Measurements from ENCODE around the gene SNRNP48. TPM values are rescaled to one million over a fixed set of nuclear protein-coding genes. Genes with fewer than 3 reads are reported as not detected.

The SNRNP48 gene
- total RNA-seq, 5 donors from 2014 or later (not counting 1 experiment from before 2014, with no cell fraction given), result 13.6 to 20.0 (median 17.7) TPM

DNA sequence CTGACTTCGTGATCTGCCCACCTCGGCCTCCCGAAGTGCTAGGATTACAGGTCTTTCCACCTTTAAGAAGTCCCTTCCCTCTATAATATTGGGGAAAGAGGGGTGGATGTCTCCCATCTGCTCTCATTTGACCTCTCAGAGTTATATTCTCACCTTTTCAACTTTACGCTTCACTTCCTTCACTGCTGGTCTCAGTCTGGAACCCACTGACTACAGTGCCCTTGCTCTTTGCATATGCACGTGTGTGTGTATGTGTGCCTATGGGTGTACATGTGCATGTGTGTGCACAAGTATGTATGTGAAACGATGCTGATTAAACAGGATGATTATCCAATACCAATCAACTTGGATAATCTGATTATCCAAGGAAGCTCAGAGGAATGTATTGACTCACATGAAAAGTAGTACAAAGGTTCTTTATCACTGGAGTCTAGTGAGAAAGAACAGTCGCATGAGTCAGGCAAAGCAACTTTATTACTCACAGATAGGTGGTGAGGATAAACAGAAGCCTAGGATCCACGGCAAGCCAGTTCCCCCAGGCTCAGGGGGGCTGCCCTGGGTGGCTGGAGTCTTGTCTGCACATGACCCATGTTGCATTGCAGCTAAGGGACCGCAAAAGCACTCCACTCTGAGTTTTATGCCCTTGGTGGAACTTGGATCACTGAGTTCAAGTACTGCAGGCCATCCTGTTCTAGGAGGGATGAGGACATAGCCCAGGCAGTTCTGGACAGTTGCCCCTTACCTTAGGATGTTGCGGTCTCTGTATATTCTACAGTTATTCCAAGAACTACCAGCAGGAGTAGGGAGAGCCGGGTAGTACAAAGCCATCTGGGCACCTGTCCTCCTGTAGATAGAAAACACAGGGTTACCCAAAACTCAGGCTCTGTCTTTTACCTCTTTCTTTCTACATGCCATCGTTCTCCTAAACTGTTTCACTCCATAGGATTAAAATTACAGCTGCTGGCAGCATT is 50.9 kb downstream of the SNRNP48 start:
- Mint-ChIP-seq H3K9me3 (no peaks in the 10 kb centered on the region), H3K4me1 (no peaks in the 10 kb centered on the region), H3K4me3 (no peak overlapping the region), H3K27ac (no peak overlapping the region), H3K36me3 (no peaks in the 10 kb centered on the region), H3K27me3 (peaks cover 3 to 8% of the 10 kb centered on the region in 2 donors)
- Histone ChIP-seq H3K4me1 (ENCODE audit: control insufficient read depth in 1 of 2, extremely low read depth in 1 of 2, insufficient read depth in 2 of 2, low read length in 2 of 2) (no peaks in the 10 kb centered on the region), H3K27me3 (replicated peaks in 1 of 2; ENCODE audit: control insufficient read depth in 2 of 2, extremely low read depth in 1 of 2, insufficient read depth in 2 of 2, low read length in 1 of 2) (peaks cover 0 to 2% of the 10 kb centered on the region in 2 experiments), H3K9me3 (no peaks in the 10 kb centered on the region), H3K36me3 (ENCODE audit: control insufficient read depth in 2 of 2, extremely low read depth in 1 of 2, insufficient read depth in 1 of 2, low read length in 1 of 2) (no peaks in the 10 kb centered on the region), H3K27ac (ENCODE audit: low read length) (no peak overlapping the region), H3K4me3 (ENCODE audit: control insufficient read depth in 1 of 2, extremely low read depth in 1 of 2, low read length in 1 of 2) (no peak overlapping the region)
- POLR2A ChIA-PET, result interaction anchor here in 1 of 2 donors (0.6 kb wide), 1 partner anchor 475 kb away, joined by 4 read pairs; no protein-coding TSS in a partner anchor
- CTCF ChIA-PET, result no interaction called here
- WGBS (ENCODE audit: insufficient coverage), result 64% methylated on average over 4 of the region's 12 CpGs
- DNase-seq (no peak), ATAC-seq (replicated peaks in 1 of 4) (no peak)

DNA sequence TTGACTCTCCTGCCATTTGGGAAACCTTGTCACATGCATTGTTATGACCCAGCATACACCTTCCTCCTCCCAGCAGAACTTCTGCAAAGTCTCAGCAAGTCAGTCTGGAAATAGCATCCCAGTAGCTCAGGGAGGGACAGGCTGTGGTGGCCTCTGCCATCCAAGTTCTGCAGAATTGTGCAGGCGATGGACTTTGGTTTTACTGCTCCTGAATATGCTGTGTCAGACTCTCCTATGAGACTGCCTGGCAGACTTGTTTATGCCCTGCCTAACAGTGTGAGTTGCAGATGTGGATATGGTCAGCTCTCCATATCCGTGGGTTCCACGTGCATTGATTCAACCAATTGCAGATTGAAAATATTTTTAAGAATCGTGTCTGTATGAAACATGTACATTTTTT is 52.8 kb downstream of the SNRNP48 start:
- Histone ChIP-seq H3K4me3 (ENCODE audit: control insufficient read depth in 1 of 2, extremely low read depth in 1 of 2, low read length in 1 of 2) (no peak overlapping the region), H3K9me3 (no peaks in the 10 kb centered on the region), H3K36me3 (ENCODE audit: control insufficient read depth in 2 of 2, extremely low read depth in 1 of 2, insufficient read depth in 1 of 2, low read length in 1 of 2) (no peaks in the 10 kb centered on the region), H3K27me3 (replicated peaks in 1 of 2; ENCODE audit: control insufficient read depth in 2 of 2, extremely low read depth in 1 of 2, insufficient read depth in 2 of 2, low read length in 1 of 2) (no peaks in the 10 kb centered on the region), H3K4me1 (ENCODE audit: control insufficient read depth in 1 of 2, extremely low read depth in 1 of 2, insufficient read depth in 2 of 2, low read length in 2 of 2) (no peaks in the 10 kb centered on the region), H3K27ac (ENCODE audit: low read length) (no peak overlapping the region)
- H3K27ac Mint-ChIP-seq, result no peak overlapping the region
- DNase-seq (no peak), ATAC-seq (replicated peaks in 1 of 4) (no peak)
- ChIA-PET POLR2A (interaction anchor here in 1 of 2 donors (1.0 kb wide), 1 partner anchor 55 kb away, joined by 4 read pairs; no protein-coding TSS in a partner anchor), CTCF (interaction anchor here in 1 of 2 donors (0.6 kb wide), 1 partner anchor 364 kb away, joined by 4 read pairs; no protein-coding TSS in a partner anchor)
- H3K27me3 Mint-ChIP-seq, result peaks cover 1 to 3% of the 10 kb centered on the region in 2 donors
- no peak overlapping the region for H3K4me3 Mint-ChIP-seq
- no peaks in the 10 kb centered on the region for H3K36me3 Mint-ChIP-seq
- 71% methylated on average over 1 of the region's 4 CpGs for WGBS (ENCODE audit: insufficient coverage)
- H3K4me1 Mint-ChIP-seq, result peaks cover 6 to 10% (median 7%) of the 10 kb centered on the region in 3 donors
- no peaks in the 10 kb centered on the region for H3K9me3 Mint-ChIP-seq

DNA sequence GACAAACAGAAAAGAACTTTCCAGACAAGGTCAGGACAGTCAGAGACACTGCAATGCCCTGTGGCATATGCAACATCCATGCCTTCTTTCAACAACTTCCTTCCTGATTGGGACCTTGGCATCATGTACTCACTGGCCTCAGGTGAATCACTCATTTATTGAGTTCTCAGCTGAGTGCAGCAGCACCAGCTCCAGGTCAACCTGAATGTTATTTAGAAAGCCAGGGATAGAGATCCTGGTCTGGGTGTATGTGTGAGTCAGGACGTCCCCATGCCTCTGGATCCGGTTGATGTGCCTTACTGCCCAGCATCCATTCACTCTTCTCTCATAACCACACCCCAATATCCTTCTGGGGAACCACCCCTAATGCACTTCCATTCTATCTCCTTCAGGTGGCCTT is 54.4 kb downstream of the SNRNP48 start:
- no peak overlapping the region for H3K4me3 ChIP-seq (ENCODE audit: control insufficient read depth in 1 of 2, extremely low read depth in 1 of 2, low read length in 1 of 2)
- ATAC-seq (replicated peaks in 1 of 4) (no peak), DNase-seq (no peak)
- Mint-ChIP-seq H3K27me3 (peaks cover 0 to 3% of the 10 kb centered on the region in 2 donors), H3K9me3 (no peaks in the 10 kb centered on the region), H3K36me3 (no peaks in the 10 kb centered on the region), H3K4me1 (peaks cover 10 to 16% (median 11%) of the 10 kb centered on the region in 3 donors), H3K4me3 (no peak overlapping the region), H3K27ac (no peak overlapping the region)
- CTCF ChIA-PET, result no interaction called here
- H3K27me3 ChIP-seq (replicated peaks in 1 of 2; ENCODE audit: control insufficient read depth in 2 of 2, extremely low read depth in 1 of 2, insufficient read depth in 2 of 2, low read length in 1 of 2), result no peaks in the 10 kb centered on the region
- no CpG with 5 or more reads among the region's 2 CpGs for WGBS (ENCODE audit: insufficient coverage)
- no peaks in the 10 kb centered on the region for H3K4me1 ChIP-seq (ENCODE audit: control insufficient read depth in 1 of 2, extremely low read depth in 1 of 2, insufficient read depth in 2 of 2, low read length in 2 of 2)
- no peaks in the 10 kb centered on the region for H3K9me3 ChIP-seq
- H3K36me3 ChIP-seq (ENCODE audit: control insufficient read depth in 2 of 2, extremely low read depth in 1 of 2, insufficient read depth in 1 of 2, low read length in 1 of 2), result no peaks in the 10 kb centered on the region
- POLR2A ChIA-PET, result no interaction called here
- no peak overlapping the region for H3K27ac ChIP-seq (ENCODE audit: low read length)

DNA sequence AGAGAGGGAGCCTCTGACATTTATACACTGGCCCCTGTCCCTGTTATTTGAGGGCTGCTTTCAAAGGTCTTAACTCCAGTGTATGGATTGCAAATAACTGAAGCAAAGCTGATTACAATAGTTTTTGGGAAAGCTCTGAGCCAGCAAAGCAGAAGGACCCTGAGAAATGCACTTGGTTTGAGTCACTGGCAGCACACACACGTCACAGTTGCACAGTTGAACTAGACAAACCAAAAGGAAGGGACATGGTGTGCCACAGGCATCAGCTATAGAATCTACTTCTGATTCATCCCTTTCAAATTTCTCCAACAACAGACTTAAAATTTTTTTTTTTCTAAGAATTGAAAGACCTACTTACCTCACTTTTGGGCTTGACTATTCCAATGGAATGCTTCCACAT is 56.4 kb downstream of the SNRNP48 start:
- DNase-seq (no peak), ATAC-seq (replicated peaks in 1 of 4) (no peak)
- Histone ChIP-seq H3K36me3 (ENCODE audit: control insufficient read depth in 2 of 2, extremely low read depth in 1 of 2, insufficient read depth in 1 of 2, low read length in 1 of 2) (no peaks in the 10 kb centered on the region), H3K27ac (ENCODE audit: low read length) (no peak overlapping the region), H3K9me3 (no peaks in the 10 kb centered on the region), H3K27me3 (replicated peaks in 1 of 2; ENCODE audit: control insufficient read depth in 2 of 2, extremely low read depth in 1 of 2, insufficient read depth in 2 of 2, low read length in 1 of 2) (no peaks in the 10 kb centered on the region), H3K4me3 (ENCODE audit: control insufficient read depth in 1 of 2, extremely low read depth in 1 of 2, low read length in 1 of 2) (no peak overlapping the region), H3K4me1 (ENCODE audit: control insufficient read depth in 1 of 2, extremely low read depth in 1 of 2, insufficient read depth in 2 of 2, low read length in 2 of 2) (no peaks in the 10 kb centered on the region)
- 73% methylated on average over 1 of the region's 1 CpG for WGBS (ENCODE audit: insufficient coverage)
- H3K27me3 Mint-ChIP-seq, result peaks cover 0 to 5% of the 10 kb centered on the region in 2 donors
- H3K4me1 Mint-ChIP-seq, result peaks cover 10 to 16% (median 11%) of the 10 kb centered on the region in 3 donors
- ChIA-PET POLR2A (interaction anchor here in 1 of 2 donors (0.5 kb wide), 1 partner anchor 26 kb away, joined by 3 read pairs; no protein-coding TSS in a partner anchor), CTCF (no interaction called here)
- H3K36me3 Mint-ChIP-seq, result no peaks in the 10 kb centered on the region
- H3K27ac Mint-ChIP-seq, result no peak overlapping the region
- no peak overlapping the region for H3K4me3 Mint-ChIP-seq
- no peaks in the 10 kb centered on the region for H3K9me3 Mint-ChIP-seq

DNA sequence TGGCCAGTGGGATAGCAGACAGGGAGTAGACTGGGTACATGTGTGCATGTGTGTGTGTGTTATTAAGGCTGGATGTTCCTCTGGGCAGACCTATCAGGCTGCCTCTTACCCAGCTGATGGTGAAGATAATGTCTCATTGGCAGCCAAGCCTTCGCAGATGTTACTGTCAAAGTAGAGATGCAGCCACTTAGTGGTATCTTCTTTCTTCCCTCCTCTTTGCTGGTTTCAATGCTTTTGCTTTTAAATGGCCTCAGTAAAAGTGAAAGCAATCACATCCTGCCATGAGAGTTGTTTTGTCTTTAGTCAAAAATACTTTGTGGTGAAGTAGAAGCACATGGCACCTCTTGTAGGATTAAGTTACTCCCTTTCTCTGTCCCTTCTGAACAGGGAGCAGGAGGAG is 57.5 kb downstream of the SNRNP48 start:
- H3K36me3 ChIP-seq (ENCODE audit: control insufficient read depth in 2 of 2, extremely low read depth in 1 of 2, insufficient read depth in 1 of 2, low read length in 1 of 2), result no peaks in the 10 kb centered on the region
- Mint-ChIP-seq H3K4me3 (no peak overlapping the region), H3K9me3 (no peaks in the 10 kb centered on the region), H3K27ac (peak overlapping the region; percentile 61 to 89), H3K4me1 (peaks cover 10 to 16% (median 11%) of the 10 kb centered on the region in 3 donors), H3K36me3 (no peaks in the 10 kb centered on the region), H3K27me3 (peaks cover 0 to 5% of the 10 kb centered on the region in 2 donors)
- no peaks in the 10 kb centered on the region for H3K9me3 ChIP-seq
- H3K27ac ChIP-seq (ENCODE audit: low read length), result no peak overlapping the region
- WGBS (ENCODE audit: insufficient coverage), result no CpG with 5 or more reads among the region's 1 CpG
- no peak overlapping the region for H3K4me3 ChIP-seq (ENCODE audit: control insufficient read depth in 1 of 2, extremely low read depth in 1 of 2, low read length in 1 of 2)
- ATAC-seq (replicated peaks in 1 of 4) (no peak), DNase-seq (no peak)
- H3K4me1 ChIP-seq (ENCODE audit: control insufficient read depth in 1 of 2, extremely low read depth in 1 of 2, insufficient read depth in 2 of 2, low read length in 2 of 2), result no peaks in the 10 kb centered on the region
- CTCF ChIA-PET, result no interaction called here
- POLR2A ChIA-PET, result interaction anchor here in 1 of 2 donors (0.5 kb wide), 1 partner anchor 15 kb away, joined by 3 read pairs; no protein-coding TSS in a partner anchor
- no peaks in the 10 kb centered on the region for H3K27me3 ChIP-seq (replicated peaks in 1 of 2; ENCODE audit: control insufficient read depth in 2 of 2, extremely low read depth in 1 of 2, insufficient read depth in 2 of 2, low read length in 1 of 2)

DNA sequence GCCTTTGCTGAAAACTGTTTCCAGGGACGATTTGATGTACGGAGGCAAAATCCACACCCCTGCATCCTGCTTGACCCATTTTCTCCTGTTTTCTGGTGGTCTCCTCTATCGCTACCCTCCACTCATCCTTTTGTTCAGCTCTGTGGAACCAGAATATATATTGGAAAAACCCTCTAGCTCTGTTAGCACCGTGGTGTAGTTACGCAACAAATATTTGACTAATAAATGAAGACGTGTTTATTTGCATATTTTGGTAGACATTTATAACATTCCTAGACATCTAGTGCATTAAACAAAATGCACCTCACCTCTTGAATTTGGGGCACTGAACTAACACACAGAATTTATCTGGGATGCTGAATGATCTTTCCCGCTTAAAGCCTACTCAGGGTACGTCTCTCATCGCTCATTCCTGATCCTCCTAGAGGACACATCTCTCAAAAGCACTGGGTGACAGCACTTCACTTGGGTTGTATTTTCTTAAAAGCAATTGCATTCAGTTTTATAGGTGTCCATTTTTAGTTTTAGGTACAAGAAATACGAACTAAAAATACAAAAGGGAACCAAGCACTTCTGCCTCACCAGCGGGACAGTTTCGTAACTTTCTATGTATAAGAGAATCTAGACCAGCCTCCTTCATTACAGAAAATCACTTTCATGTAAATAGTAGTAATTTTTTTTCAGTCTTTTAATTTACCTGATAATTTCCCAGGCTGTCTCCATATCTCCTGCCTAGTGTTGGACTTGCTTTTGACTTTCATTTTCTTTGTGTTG is 59.2 kb downstream of the SNRNP48 start:
- Histone ChIP-seq H3K4me1 (ENCODE audit: control insufficient read depth in 1 of 2, extremely low read depth in 1 of 2, insufficient read depth in 2 of 2, low read length in 2 of 2) (no peaks in the 10 kb centered on the region), H3K36me3 (ENCODE audit: control insufficient read depth in 2 of 2, extremely low read depth in 1 of 2, insufficient read depth in 1 of 2, low read length in 1 of 2) (no peaks in the 10 kb centered on the region), H3K9me3 (no peaks in the 10 kb centered on the region), H3K27me3 (replicated peaks in 1 of 2; ENCODE audit: control insufficient read depth in 2 of 2, extremely low read depth in 1 of 2, insufficient read depth in 2 of 2, low read length in 1 of 2) (no peaks in the 10 kb centered on the region), H3K27ac (ENCODE audit: low read length) (no peak overlapping the region), H3K4me3 (ENCODE audit: control insufficient read depth in 1 of 2, extremely low read depth in 1 of 2, low read length in 1 of 2) (no peak overlapping the region)
- DNase-seq (no peak), ATAC-seq (replicated peaks in 1 of 4) (no peak)
- 89% methylated on average over 3 of the region's 12 CpGs for WGBS (ENCODE audit: insufficient coverage)
- ChIA-PET POLR2A (no interaction called here), CTCF (no interaction called here)
- Mint-ChIP-seq H3K4me1 (peaks cover 10 to 16% (median 11%) of the 10 kb centered on the region in 3 donors), H3K4me3 (no peak overlapping the region), H3K9me3 (no peaks in the 10 kb centered on the region), H3K36me3 (no peaks in the 10 kb centered on the region), H3K27ac (no peak overlapping the region), H3K27me3 (peaks cover 5 to 6% of the 10 kb centered on the region in 2 donors)
